Measurements from ENCODE around the gene RPTOR. TPM values are rescaled to one million over a fixed set of nuclear protein-coding genes. Genes with fewer than 3 reads are reported as not detected.

The RPTOR gene
- total RNA-seq, 1 experiment from 2014 or later, result 25.1 TPM

DNA sequence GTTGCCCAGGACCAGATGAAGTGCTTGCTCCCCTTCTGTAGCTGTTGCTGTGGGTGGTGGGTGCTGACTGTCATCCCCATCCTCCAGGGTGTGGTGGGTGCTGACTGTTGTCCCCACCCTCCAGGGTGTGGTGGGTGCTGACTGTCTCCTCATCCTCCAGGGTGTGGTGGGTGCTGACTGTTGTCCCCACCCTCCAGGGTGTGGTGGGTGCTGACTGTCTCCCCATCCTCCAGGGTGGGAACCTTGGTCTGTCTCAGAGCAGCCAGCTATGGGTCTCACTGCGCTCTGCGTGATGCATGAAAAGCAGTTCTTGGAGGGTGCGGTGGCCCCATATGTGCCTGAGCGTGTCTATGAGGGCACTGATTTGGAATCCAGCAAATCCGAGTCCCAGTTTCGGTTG, 163.8 kb downstream of the RPTOR start:
- Histone ChIP-seq H4K91ac (ENCODE audit: insufficient read length, low read depth, low read length) (no peak overlapping the region), H3K56ac (ENCODE audit: insufficient read length, low read depth, low read length) (no peak overlapping the region), H4K5ac (ENCODE audit: insufficient read length, low read depth, low read length) (no peak overlapping the region), H3K14ac (ENCODE audit: insufficient read depth, low read length) (no peak overlapping the region), H2BK15ac (ENCODE audit: low read depth, low read length) (no peak overlapping the region), H3K9ac (ENCODE audit: extremely low read depth, insufficient read length, low read length) (no peak overlapping the region), H3K9me3 (ENCODE audit: control insufficient read depth, low read depth, low read length) (no peaks in the 10 kb centered on the region), H3T11ph (ENCODE audit: low read length) (no peak overlapping the region), H3K4ac (ENCODE audit: low read depth, low read length) (no peak overlapping the region), H2BK12ac (ENCODE audit: insufficient read length, low read depth, low read length) (no peak overlapping the region), H3K27me3 (ENCODE audit: insufficient read depth, low read length) (no peaks in the 10 kb centered on the region), H2AFZ (ENCODE audit: low read length) (no peak overlapping the region), H3K4me2 (ENCODE audit: insufficient read depth, insufficient read length, low read length) (no peak overlapping the region), H2BK120ac (ENCODE audit: low read depth, low read length, poor library complexity, severe bottlenecking) (no peak overlapping the region), H2BK5ac (ENCODE audit: insufficient read length, low read length) (no peak overlapping the region), H3K79me2 (ENCODE audit: insufficient read depth, low read length) (no peaks in the 10 kb centered on the region; the same call in 1 of the 2 replicates), H4K20me1 (ENCODE audit: control insufficient read depth, insufficient read depth, insufficient read length) (no peaks in the 10 kb centered on the region), H3K23ac (ENCODE audit: insufficient read length, low read depth, low read length) (no peak overlapping the region), H3K23me2 (ENCODE audit: insufficient read length, low read depth, low read length, poor library complexity, severe bottlenecking) (no peaks in the 10 kb centered on the region), H3K79me1 (ENCODE audit: insufficient read depth, low read depth, low read length, poor library complexity, severe bottlenecking) (no peaks in the 10 kb centered on the region), H3K27ac (ENCODE audit: insufficient read length, low read depth, low read length) (no peak overlapping the region), H2AK5ac (ENCODE audit: insufficient read length, low read length) (no peak overlapping the region), H2BK20ac (ENCODE audit: low read depth, low read length, poor library complexity, severe bottlenecking) (no peak overlapping the region), H3K4me1 (ENCODE audit: insufficient read depth, low read length) (no peaks in the 10 kb centered on the region; the same call in 1 of the 2 replicates), H3K18ac (ENCODE audit: insufficient read length, low read depth, low read length) (no peak overlapping the region), H4K8ac (replicated peaks; ENCODE audit: insufficient read length, low read depth, low read length) (no peak overlapping the region)
- Mint-ChIP-seq H3K27me3 (ENCODE audit: low read depth) (no peaks in the 10 kb centered on the region), H3K27ac (no peak overlapping the region), H3K9me3 (no peaks in the 10 kb centered on the region), H3K36me3 (ENCODE audit: insufficient read depth in 1 of 3, low read depth in 3 of 3) (peaks cover 0 to 8% (median 3%) of the 10 kb centered on the region in 3 experiments; a peak in 3 of 7 replicates), H3K4me3 (no peak overlapping the region), H3K4me1 (peaks cover 34% of the 10 kb centered on the region in 2 experiments)
- DNase-seq, result no peak
- TF ChIP-seq, protein P1, sequence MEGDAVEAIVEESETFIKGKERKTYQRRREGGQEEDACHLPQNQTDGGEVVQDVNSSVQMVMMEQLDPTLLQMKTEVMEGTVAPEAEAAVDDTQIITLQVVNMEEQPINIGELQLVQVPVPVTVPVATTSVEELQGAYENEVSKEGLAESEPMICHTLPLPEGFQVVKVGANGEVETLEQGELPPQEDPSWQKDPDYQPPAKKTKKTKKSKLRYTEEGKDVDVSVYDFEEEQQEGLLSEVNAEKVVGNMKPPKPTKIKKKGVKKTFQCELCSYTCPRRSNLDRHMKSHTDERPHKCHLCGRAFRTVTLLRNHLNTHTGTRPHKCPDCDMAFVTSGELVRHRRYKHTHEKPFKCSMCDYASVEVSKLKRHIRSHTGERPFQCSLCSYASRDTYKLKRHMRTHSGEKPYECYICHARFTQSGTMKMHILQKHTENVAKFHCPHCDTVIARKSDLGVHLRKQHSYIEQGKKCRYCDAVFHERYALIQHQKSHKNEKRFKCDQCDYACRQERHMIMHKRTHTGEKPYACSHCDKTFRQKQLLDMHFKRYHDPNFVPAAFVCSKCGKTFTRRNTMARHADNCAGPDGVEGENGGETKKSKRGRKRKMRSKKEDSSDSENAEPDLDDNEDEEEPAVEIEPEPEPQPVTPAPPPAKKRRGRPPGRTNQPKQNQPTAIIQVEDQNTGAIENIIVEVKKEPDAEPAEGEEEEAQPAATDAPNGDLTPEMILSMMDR (conservative IDR thresholded peaks at IDR 0.05), result no peak
- WGBS (ENCODE audit: extremely low coverage, insufficient read length, low lambda C conversion rate), result no CpG with 5 or more reads among the region's 6 CpGs

Data from H9 (cell line).